HG03159 (cell line): ENCODE results near the gene PIK3R6.

ENCODE experiments used
- ATAC-seq: cut with Tn5 transposase; IDR thresholded peaks from one replicate; pipeline ENCODE4 v1.9.1; 2021; ENCODE audit warnings: mild to moderate bottlenecking, moderate library complexity; ENCODE audit not compliant: unreplicated experiment

The PIK3R6 gene

GRCh38 chr17:8798846-8799569, 68.5 kb downstream of the PIK3R6 start, which contains the start of gene MFSD6L:
MFSD6L (minus strand) TSS chr17:8799365; CDS start chr17:8799120, 245 bp downstream.
- ATAC-seq: no peak

- ATAC-seq: no peak
Measured at GRCh38 chr17:8798176-8798845, 69.2 kb downstream of the PIK3R6 start.

- ATAC-seq: no peak
Measured at GRCh38 chr17:8797621-8798175, 69.8 kb downstream of the PIK3R6 start.

- no peak for ATAC-seq
Measured at GRCh38 chr17:8794636-8795035, 72.8 kb downstream of the PIK3R6 start.

- no peak for ATAC-seq
Measured at GRCh38 chr17:8793649-8794048, 73.8 kb downstream of the PIK3R6 start.

GRCh38 chr17:8792646-8793045, 74.8 kb downstream of the PIK3R6 start:
- ATAC-seq: no peak

- ATAC-seq: no peak
Measured at GRCh38 chr17:8791910-8792270, 75.6 kb downstream of the PIK3R6 start.

GRCh38 chr17:8791248-8791909, 76.1 kb downstream of the PIK3R6 start:
- no peak for ATAC-seq

GRCh38 chr17:8789743-8790142, 77.7 kb downstream of the PIK3R6 start:
- no peak for ATAC-seq

- no peak for ATAC-seq
Measured at GRCh38 chr17:8788998-8789397, 78.5 kb downstream of the PIK3R6 start.

- ATAC-seq: no peak
Measured at GRCh38 chr17:8785547-8786413, 81.7 kb downstream of the PIK3R6 start.

- no peak for ATAC-seq
Measured at GRCh38 chr17:8782176-8782575, 85.3 kb downstream of the PIK3R6 start.

GRCh38 chr17:8781776-8782175, 85.7 kb downstream of the PIK3R6 start:
- ATAC-seq: no peak

- ATAC-seq: no peak
Measured at GRCh38 chr17:8776881-8777280, 90.6 kb downstream of the PIK3R6 start.

GRCh38 chr17:8776248-8776647, 91.2 kb downstream of the PIK3R6 start:
- no peak for ATAC-seq

GRCh38 chr17:8766731-8767130, 100.7 kb downstream of the PIK3R6 start:
- ATAC-seq: no peak

- no peak for ATAC-seq
Measured at GRCh38 chr17:8762012-8762411, 105.5 kb downstream of the PIK3R6 start.

- ATAC-seq: no peak
Measured at GRCh38 chr17:8758137-8758596, 109.3 kb downstream of the PIK3R6 start, which contains the start of gene SPDYE4. SPDYE4 (minus strand) TSS chr17:8758546; CDS start chr17:8758382, 164 bp downstream.

- no peak for ATAC-seq
Measured at GRCh38 chr17:8757189-8757588, 110.3 kb downstream of the PIK3R6 start.

GRCh38 chr17:8755590-8756255, 111.8 kb downstream of the PIK3R6 start:
- no peak for ATAC-seq
